Fibroblast of skin of right quadriceps (primary cell): ENCODE measurements around the gene PNLIP.

Experiments
- DNase-seq: peaks from one replicate; pipeline ENCODE4 v3.0.0-alpha.2; 2013

Gene PNLIP

GRCh38 chr10:116587878-116588591 lies 42.3 kb downstream of the PNLIP start:
- no peak for DNase-seq

- DNase-seq, result no peak
Measured at GRCh38 chr10:116588995-116589394, 43.3 kb downstream of the PNLIP start.

GRCh38 chr10:116589926-116590325 lies 44.2 kb downstream of the PNLIP start:
- DNase-seq, result no peak

GRCh38 chr10:116590590-116591444 lies 45.1 kb downstream of the PNLIP start, which contains the start of gene PNLIPRP1:
Gene PNLIPRP1 (plus strand): TSS chr10:116590959. CDS start chr10:116591130, 171 bp downstream.
- DNase-seq, result no peak

- no peak for DNase-seq
Measured at GRCh38 chr10:116593139-116593740, 47.5 kb downstream of the PNLIP start.

- no peak for DNase-seq
Measured at GRCh38 chr10:116594525-116595035, 48.8 kb downstream of the PNLIP start.

GRCh38 chr10:116596062-116596461 lies 50.3 kb downstream of the PNLIP start:
- DNase-seq, result no peak

GRCh38 chr10:116597543-116597942 lies 51.8 kb downstream of the PNLIP start:
- no peak for DNase-seq

- no peak for DNase-seq
Measured at GRCh38 chr10:116598329-116598728, 52.6 kb downstream of the PNLIP start.

GRCh38 chr10:116599991-116600390 lies 54.3 kb downstream of the PNLIP start:
- no peak for DNase-seq

GRCh38 chr10:116602648-116603400 lies 57.1 kb downstream of the PNLIP start:
- DNase-seq, result no peak

GRCh38 chr10:116606061-116606483 lies 60.3 kb downstream of the PNLIP start:
- DNase-seq, result no peak

- no peak for DNase-seq
Measured at GRCh38 chr10:116607336-116607735, 61.6 kb downstream of the PNLIP start.

GRCh38 chr10:116608686-116609594 lies 63.2 kb downstream of the PNLIP start:
- no peak for DNase-seq

- no peak for DNase-seq
Measured at GRCh38 chr10:116610443-116611152, 64.9 kb downstream of the PNLIP start.

GRCh38 chr10:116611153-116611545 lies 65.4 kb downstream of the PNLIP start:
- no peak for DNase-seq

GRCh38 chr10:116612107-116612769 lies 66.5 kb downstream of the PNLIP start:
- no peak for DNase-seq

GRCh38 chr10:116613471-116613870 lies 67.7 kb downstream of the PNLIP start:
- no peak for DNase-seq

GRCh38 chr10:116614796-116615195 lies 69.1 kb downstream of the PNLIP start:
- DNase-seq, result no peak

- no peak for DNase-seq
Measured at GRCh38 chr10:116615199-116615776, 69.6 kb downstream of the PNLIP start.
